NCI-H1930 (cell line): ENCODE measurements around the gene TANK.
"Not testable (repeated sequence)": the region's sequence is repeated elsewhere in the genome, so short reads cannot be mapped to it uniquely, and the experiment has no call there.

Experiments used
- DNase-seq, 2 experiments: peaks; one replicate each; lab custom pipeline; 2025; lab: John Stamatoyannopoulos, UW

The TANK gene

DNA sequence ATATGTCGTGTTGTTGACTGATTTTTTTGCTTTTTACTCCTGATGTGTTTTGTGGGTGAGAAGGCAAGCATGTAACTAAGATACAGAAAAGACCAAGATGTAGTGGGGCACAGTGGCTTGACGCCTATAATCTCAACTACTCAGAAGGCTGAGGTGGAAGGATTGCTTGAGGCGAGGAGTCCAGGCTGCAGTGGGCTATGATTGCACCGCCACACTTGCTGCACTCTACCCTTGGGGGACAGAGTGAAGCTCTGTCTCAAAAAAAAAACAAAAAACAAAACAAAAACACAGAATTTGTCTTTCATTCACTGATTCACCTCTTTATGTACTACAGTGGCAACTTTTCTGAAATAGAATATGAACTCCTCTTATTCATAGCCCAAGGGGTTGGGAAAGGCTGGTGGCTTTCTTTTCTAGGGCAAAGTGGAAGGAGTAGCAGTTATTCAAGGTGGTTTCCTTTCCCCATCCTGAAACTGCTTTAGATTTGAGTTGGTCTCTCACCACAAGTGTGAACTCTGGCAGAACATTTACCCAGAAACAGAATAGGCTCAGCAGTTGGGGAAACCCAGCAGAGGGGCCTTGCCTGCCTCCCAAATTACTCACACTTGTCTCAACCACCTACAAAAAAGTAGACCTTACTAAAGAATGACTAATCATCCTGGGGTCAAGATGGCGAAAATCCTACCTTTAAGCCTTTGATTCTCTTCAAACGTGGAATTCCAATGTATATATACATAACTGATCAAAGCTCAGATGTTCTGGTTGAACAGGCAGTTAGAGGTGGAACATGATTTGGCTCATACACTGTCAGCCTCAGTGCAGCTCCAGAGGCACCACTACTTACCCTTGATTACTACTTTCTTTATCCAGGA is 6.5 kb downstream of the TANK start:
- no peak for DNase-seq

GRCh38 chr2:161169335-161169734 is 9.1 kb downstream of the TANK start:
- DNase-seq, result no peak

DNA sequence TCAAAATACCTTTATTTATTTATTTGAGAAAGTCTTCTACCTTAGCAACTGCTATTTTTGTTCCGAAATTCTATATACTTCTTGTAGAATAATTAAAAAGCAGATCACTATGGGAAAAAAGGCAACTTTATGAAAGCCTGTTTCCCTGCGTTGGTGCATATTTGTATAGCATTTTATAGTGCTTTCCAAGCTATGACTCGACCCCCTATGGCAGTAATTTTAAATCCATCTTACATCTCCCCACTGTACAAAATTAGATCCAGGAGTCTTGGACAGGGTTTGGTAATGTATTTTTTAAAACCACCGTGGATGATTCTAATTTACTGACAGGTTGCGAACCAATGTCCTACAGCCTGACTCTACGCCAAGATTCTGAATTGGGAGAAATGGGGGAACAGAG is 10.1 kb downstream of the TANK start:
- DNase-seq, result no peak

DNA sequence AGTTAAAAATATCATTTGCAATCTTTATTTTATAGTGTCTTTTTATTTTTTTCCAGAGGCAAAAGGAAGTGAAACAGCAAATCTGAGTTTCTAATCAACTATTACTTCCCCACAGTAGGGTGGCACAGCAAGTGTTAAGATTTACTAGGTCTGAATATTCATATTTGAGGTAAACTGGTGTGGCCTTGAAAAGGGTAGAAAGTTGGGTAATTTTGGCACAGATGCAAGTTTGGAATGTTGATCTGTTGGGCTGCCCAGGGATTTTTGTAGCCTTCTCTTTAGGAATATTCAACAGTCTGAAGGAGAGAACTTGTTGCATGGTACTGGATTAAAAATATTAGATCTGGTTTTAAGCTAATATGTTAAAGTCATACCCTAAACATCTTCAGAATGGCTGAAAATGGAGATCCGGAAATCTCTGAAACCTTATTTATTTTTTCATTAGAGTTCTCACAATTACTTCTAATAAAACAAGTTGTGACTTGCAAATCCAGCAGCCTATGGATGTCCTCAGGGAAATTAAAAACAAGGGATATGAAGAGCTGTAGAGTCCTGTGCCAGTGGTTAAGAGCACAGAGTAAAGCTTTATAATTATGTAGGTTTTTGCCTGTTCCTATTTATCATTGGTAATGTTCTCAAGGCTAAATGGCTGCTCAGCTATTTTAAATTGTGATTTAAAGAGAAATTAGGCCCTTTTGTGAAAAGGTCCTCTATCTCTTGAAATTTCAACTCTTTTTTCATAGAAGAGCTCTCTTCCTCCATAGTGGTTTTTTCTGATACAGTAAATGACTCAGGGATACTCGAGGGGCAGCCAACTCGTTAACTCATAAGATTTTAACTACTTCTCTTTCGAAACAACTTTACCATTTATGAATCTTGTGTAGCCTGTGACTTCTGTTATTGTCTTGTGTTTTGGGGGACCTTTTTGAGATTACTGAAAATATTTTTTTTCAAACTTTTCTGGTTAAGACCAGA is 11.0 kb downstream of the TANK start:
- no peak for DNase-seq

DNA sequence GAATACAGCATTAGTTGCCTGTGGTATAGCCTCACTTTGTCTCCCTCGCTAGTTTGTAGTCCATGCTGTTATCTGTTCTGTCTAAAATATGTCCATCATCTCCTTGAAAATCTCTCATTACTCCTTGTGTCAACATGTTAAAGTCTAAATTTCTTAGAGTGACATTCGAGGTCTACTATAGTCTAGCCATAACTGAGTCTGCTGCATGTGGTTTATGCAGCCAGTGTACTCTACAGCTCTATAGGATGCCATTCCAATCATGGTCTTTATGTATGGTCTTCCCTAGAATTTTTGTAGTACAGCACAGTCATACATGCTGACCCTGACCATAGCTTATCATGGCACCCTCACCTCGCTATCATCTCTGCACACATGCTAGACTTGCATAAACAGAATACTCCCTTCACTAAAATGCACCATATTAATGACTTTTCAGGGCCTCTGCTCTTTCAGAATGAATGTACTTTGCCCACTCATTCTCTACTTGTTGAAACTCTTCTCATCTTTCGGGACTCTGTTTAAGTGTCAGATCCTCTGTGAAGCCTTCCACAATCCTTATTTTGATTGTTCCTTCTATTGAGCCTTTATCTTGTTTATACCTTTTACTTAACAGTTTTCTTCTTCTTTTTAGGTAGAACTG is 12.8 kb downstream of the TANK start:
- no peak for DNase-seq

DNA sequence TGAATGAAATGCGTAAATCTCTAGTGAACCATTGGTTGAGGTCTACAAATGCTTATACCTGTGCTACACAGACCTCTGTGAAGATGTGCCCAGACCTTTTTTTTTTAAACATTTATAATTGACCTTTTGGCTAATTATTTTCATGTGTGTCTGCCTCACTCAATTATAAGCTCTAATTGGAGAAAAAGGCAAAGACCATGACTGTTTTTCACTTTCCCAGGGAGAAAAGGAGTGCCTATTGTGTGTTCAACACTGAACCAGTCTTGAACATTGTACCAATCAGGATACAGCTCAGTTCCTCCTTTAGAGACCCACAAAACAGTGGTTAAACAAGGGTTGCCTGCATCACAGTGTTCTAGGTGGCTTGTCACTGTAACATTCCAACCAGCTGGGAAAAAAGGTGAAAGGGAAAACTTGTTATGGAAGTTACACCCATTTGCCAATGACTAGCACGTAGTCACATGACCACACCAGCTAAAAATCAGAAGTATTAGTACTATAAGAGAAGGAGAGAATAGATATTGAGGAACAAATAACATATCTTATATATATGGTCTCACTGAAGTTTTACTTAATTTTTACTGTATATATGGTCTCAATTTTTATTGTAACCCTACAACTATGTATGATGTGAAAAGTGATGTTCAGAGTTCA is 13.4 kb downstream of the TANK start:
- no peak for DNase-seq

DNA sequence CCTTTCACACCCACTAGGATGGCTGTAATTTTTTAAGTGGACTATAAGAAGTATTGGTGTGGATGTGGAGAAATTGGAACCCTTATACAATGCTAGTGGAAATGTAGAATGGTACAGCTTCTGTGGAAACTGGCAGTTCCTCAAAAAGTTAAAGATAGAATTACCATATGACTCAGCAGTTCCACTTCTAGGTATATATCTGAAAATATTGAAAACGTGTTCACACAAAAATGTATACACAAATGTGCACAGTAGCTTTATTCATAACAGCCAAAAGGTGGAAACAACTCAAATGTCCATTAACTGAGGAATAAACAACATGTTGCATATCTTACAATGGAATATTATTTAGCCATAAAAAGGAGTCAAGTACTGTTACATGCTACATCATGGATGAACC is 17.7 kb downstream of the TANK start:
- no peak for DNase-seq

DNA sequence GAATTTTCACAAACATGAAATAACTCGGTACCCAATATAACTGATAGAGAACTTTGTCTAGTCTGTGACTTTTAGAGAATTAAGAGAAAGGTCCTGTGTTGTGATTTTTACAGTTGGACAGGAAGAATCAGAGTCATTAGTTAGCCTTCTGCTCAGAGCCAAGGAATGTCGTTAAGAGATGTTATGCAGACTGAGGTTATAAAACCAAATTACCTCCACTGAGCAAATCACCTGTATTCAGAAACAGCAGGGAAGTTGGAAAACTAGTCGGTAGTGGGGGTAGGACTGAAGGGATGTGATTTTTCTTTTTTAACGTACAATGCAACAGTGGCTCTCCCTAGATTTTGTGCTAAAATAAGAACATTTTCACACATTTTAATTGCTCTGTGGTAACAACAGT is 18.5 kb downstream of the TANK start:
- DNase-seq, result no peak

- DNase-seq, result no peak
Observed at GRCh38 chr2:161190050-161190449, 29.8 kb downstream of the TANK start.

DNA sequence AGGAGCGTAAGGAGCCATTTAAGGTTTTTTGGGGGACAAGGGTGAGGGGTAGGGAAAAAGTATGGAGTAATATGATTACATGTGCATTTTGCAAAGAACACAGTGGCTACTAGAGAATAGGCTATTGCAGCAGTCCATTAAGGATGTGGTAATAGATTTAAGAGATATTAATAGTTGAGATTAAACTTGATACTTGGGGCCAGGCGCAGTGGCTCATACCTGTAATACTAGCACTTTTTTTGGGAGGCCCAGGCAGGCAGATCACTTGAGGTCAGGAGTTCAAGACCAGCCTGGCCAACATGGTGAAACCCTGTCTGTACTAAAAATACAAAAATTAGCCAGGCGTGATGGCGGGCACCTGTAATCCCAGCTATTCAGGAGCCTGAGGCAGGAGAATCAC is 35.4 kb downstream of the TANK start:
- not testable (repeated sequence) for DNase-seq

- DNase-seq, result no peak
Observed at GRCh38 chr2:161199912-161200701, 39.9 kb downstream of the TANK start.

DNA sequence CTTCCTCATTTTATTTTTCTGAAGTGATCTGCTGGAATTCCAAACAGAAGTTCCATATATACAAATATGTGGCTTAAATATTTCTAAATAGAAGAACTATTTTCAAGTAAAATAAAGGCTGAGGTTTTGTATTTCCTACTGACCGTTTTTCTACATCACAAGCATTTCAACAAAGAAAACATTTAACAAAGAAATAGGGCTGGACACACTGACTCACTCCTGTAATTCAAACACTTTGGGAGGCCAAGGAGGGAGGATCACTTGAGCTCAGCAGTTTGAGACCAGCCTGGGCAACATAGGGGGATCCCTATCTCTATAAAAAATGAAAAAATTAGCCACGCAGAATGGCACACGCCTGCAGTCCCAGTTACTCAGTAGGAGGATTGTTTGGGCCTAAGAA is 44.6 kb downstream of the TANK start:
- DNase-seq, result no peak

DNA sequence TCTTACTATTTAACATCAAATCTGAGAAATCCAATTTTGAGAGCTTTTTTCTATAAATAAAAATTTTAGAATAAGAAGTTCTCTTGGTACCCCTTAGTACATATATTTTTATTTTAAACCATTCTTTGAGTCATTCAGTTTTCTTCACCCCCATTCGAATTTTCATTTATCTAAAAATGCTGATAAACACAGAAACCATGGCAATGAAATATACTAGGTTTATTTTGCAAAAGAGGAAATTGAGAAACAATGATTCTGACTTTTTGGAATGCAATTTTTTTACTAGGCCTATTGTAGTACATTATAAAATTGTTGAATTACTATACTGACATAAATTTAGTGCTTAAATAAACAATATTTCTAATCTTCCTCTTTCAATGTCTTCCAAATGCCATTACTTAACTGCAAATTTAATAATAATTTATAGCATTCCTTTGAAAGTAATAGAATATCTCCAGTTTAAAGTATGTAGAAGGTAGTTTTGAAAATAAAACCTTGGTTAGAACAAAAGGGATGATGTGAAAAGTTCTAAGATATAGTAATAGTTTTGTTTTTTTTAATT is 46.3 kb downstream of the TANK start:
- DNase-seq, result no peak

DNA sequence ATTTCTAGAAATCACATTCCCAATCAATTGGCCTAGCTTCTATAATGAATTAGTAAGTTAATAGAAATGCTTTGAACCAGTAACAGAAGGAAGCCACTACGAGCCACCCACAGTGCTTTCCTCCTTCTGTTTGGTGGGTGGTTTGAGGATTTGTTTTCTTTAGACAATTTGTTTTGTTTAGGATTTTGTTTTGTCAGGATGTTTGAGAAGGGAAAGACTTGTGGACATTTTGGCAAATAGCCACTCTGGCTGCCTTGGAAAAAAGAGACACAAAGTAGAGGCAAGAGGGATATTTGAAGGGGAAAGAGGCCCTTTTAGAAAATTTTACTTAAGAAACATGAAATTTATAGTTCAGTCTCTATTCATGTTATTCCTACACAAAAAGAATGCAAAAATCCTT is 47.7 kb downstream of the TANK start:
- no peak for DNase-seq

DNA sequence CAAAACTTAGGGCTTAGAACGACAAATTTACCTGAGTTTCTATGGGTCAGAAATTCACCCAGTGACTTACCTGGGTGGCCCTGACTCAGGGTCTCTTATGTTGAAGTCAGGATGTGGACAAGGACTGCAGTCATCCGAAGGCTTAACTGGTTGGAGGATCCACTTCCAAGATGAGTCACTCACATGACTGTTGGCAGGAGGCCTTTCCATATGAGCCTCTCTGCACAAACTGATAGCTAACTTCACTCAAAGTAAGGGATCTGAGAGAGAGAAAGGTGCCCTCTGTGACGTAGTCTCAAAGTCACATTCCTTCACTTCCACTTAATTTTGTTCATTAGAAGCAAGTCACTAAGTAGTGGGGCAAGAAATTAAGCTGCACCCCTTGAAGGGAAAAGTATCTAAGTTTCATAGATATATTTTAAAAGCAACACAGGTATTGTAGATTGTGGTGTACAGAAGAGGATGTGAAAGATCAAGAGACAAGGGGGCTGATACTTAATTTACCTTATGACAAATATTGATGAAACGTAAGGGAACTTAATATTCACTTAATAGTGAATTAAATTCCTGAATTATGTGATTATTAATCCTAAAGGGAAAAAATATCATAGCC is 48.4 kb downstream of the TANK start:
- DNase-seq, result no peak

DNA sequence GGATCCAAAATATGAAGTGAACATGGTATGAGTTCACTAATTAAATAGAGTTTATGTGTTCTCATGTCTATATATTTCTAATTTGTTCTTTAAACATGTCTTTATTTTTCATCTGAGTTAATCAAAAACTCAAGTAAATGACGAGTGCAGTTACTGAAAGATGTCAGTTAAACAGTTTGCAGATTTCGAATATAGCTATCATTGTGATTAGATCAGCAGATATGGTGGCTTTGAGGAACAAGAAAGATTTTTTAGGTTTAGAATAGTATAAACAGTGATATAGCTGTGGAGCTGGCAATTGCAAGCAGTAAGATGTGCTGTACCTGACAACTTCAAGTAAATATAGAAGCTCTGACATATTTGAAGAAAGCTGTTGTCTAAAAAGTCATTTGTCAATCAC is 49.7 kb downstream of the TANK start:
- no peak for DNase-seq

DNA sequence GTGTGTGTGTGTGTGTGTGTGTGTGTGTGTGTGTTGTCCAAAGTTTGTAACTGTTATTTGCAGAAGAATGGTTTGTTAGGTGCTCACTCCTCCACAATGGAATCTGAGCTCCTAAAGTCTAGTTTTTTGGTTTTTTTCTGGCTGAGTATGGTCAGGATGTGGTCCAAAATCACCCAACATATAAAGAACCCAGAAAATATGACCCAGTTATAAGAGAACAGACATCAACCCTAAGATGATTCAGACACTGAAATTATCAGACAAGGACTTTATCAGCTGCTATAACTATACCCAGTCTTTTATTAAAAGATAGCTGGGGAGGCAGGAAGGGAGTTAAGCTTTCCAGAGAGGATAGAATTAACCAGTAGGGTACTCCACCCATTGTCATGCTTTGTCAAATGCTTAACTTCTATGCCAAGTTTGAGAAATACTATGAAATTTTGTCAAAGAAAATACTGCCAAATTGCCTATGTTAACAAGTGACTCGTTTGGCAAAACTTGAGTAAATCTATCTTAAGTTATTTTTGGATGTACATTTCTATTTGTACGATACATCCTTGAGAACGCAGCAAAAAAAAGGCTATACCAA is 57.5 kb downstream of the TANK start:
- no peak for DNase-seq

DNA sequence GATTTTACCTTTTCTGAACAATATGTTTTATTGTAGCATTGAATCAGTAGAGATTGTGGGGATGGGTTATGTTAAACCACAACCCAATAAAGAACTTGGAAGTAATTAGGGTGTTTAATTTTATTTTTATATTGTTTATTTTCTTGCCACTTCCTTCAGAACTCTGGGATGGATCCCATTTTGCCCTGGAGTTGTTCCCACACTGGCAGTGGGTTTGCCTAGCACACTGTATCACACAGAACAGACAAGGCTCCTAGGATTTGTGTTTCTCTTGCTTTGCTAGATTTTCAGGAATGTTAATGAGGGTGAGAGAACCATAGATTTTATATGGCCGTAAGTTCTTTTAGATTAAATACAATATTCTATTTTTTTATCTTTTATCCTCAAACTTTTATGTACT is 59.0 kb downstream of the TANK start:
- no peak for DNase-seq

- DNase-seq, result peak in 1 of 2 experiments; percentile 11
Observed at GRCh38 chr2:161223139-161223732, 63.0 kb downstream of the TANK start.
